Hepatocyte (in vitro differentiated cells): ENCODE results near the gene DNAAF3. TPM values are rescaled to one million over a fixed set of nuclear protein-coding genes. Genes with fewer than 3 reads are reported as not detected.

ENCODE experiments used
- DNase-seq: peaks from one replicate; pipeline ENCODE4 v3.0.0-alpha.2; 2016; ENCODE audit warnings: low spot score
- H2AFZ ChIP-seq: fragments of 200-600 bp; sonication (generic); 2 replicates; pipeline ENCODE4 v1.6.0; 2016; ENCODE audit warnings: antibody characterized with exemption, mild to moderate bottlenecking
- H3K27ac ChIP-seq: fragments of 200-600 bp; sonication (generic); 2 replicates; pipeline ENCODE4 v1.5.1; 2016; ENCODE audit warnings: mild to moderate bottlenecking
- H3K27me3 ChIP-seq: fragments of 200-600 bp; sonication (generic); 2 replicates; pipeline ENCODE4 v1.6.1; 2016
- H3K36me3 ChIP-seq: fragments of 200-600 bp; sonication (generic); replicated peaks from 2 replicates; pipeline ENCODE4 v1.5.1; 2016; ENCODE audit warnings: low read depth; ENCODE audit not compliant: insufficient read depth
- H3K4me1 ChIP-seq: fragments of 200-600 bp; sonication (generic); 2 replicates; pipeline ENCODE4 v1.5.1; 2016; ENCODE audit warnings: mild to moderate bottlenecking, moderate library complexity; ENCODE audit not compliant: insufficient read depth
- H3K4me2 ChIP-seq: fragments of 200-600 bp; sonication (generic); 2 replicates; pipeline ENCODE4 v1.6.0; 2016
- H3K4me3 ChIP-seq: fragments of 200-600 bp; sonication (generic); 2 replicates; pipeline ENCODE4 v1.5.1; 2016; ENCODE audit warnings: mild to moderate bottlenecking
- H3K79me2 ChIP-seq: fragments of 200-600 bp; sonication (generic); 2 replicates; pipeline ENCODE4 v1.6.0; 2017; ENCODE audit warnings: mild to moderate bottlenecking
- H3K9me2 ChIP-seq: fragments of 200-600 bp; sonication (generic); replicated peaks from 2 replicates; pipeline ENCODE4 v1.6.0; 2017; ENCODE audit warnings: mild to moderate bottlenecking; ENCODE audit not compliant: insufficient read depth
- H3K9me3 ChIP-seq: fragments of 200-600 bp; sonication (generic); 2 replicates; pipeline ENCODE4 v1.5.1; 2016; ENCODE audit warnings: low read depth, mild to moderate bottlenecking
- H4K20me1 ChIP-seq: fragments of 200-600 bp; sonication (generic); 2 replicates; pipeline ENCODE4 v1.6.0; 2016; ENCODE audit warnings: mild to moderate bottlenecking; ENCODE audit not compliant: insufficient read depth, poor library complexity, severe bottlenecking
- CTCF ChIP-seq: fragments of 200-600 bp; sonication (generic); IDR thresholded peaks from 2 replicates; pipeline ENCODE4 v1.5.1; 2016; ENCODE audit warnings: antibody characterized with exemption, mild to moderate bottlenecking; ENCODE audit not compliant: poor library complexity
- EZH2 ChIP-seq: fragments of 200-600 bp; sonication (generic); IDR thresholded peaks from 2 replicates; pipeline ENCODE4 v1.6.1; 2016; ENCODE audit warnings: antibody characterized with exemption, mild to moderate bottlenecking, borderline replicate concordance
- EZH2phosphoT487 ChIP-seq: fragments of 200-600 bp; sonication (generic); IDR thresholded peaks from one replicate; pipeline ENCODE4 v1.6.1; 2018; ENCODE audit warnings: antibody characterized with exemption, mild to moderate bottlenecking, low read depth, moderate library complexity; ENCODE audit not compliant: unreplicated experiment, severe bottlenecking
- WGBS: methylation state at CpG from one replicate; pipeline ENCODE4 v1.1.6; 2016; ENCODE audit warnings: low lambda C conversion rate; ENCODE audit errors: missing lambda C conversion rate; 5-methylcytosine and 5-hydroxymethylcytosine counted together
- microRNA-seq: library from miRNA; unstranded; fragments of <30 nt; microRNA quantifications from one replicate; pipeline ENCODE4, GENCODE V29; 2017
- polyA plus RNA-seq: library from polyadenylated mRNA; unstranded; fragments of >200 nt; fragmentation: Nextera tagmentation; extraction: Ambion mirVana; gene quantifications from 2 replicates; pipeline ENCODE4 v1.2.1, GENCODE V29; 2016
- small RNA-seq: library from RNA; depleted of rRNA; stranded (forward); fragments of <200 nt; gene quantifications from one replicate; pipeline ENCODE3, GENCODE V24; 2014
- total RNA-seq: library from RNA; depleted of rRNA; stranded (reverse); fragments of >200 nt; gene quantifications from 2 replicates; pipeline ENCODE4 v1.2.3, GENCODE V29; 2014

DNAAF3 gene
- total and polyA plus RNA-seq, 2 experiments from 2014 or later, result 0.17 to 4.9 TPM

GRCh38 chr19:55109527-55110291, 56.7 kb downstream of the DNAAF3 start:
- Histone ChIP-seq H3K9me2 (no peaks in the 10 kb centered on the region), H4K20me1 (peaks cover 27% of the 10 kb centered on the region), H3K4me3 (no peak overlapping the region), H3K27me3 (no peaks in the 10 kb centered on the region), H3K4me1 (peaks cover 16% of the 10 kb centered on the region), H3K79me2 (peaks cover 46% of the 10 kb centered on the region), H2AFZ (no peak overlapping the region), H3K27ac (no peak overlapping the region), H3K36me3 (no peaks in the 10 kb centered on the region), H3K9me3 (no peaks in the 10 kb centered on the region), H3K4me2 (no peak overlapping the region)
- 95% methylated on average over 20 of the region's 20 CpGs for WGBS
- TF ChIP-seq EZH2phosphoT487 (no peak), EZH2 (no peak), CTCF (no peak)
- no peak for DNase-seq

Small RNAs within 50 kb of the gene (microRNA-seq; reads per million reads assigned to microRNA genes)
- gene MIR7975, result not detected

Small RNAs within 50 kb of the gene (small RNA-seq; reads per million reads assigned to genes)
- gene MIR7975 (not detected), gene RF01210 (not detected)

Other genes with a start within 250 kb of the DNAAF3 start
- not detected in 2 replicates for gene NLRP7, start 219.1 kb downstream of the DNAAF3 start, total RNA-seq
- not detected in 2 replicates for gene NLRP7, start 219.1 kb downstream of the DNAAF3 start, polyA plus RNA-seq
- gene NLRP2, start 200.2 kb downstream of the DNAAF3 start, total RNA-seq, result 37.1 and 40.2 TPM in 2 replicates
- 16.5 and 22.1 TPM in 2 replicates for gene NLRP2, start 200.2 kb downstream of the DNAAF3 start, polyA plus RNA-seq
- gene GP6, start 128.3 kb downstream of the DNAAF3 start, total RNA-seq, result 0.07 TPM in 1 of 2 replicates, not detected in the other
- gene GP6, start 128.3 kb downstream of the DNAAF3 start, polyA plus RNA-seq, result 0.24 and 0.93 TPM in 2 replicates
- gene RDH13, start 103.5 kb downstream of the DNAAF3 start, total RNA-seq, result 14.5 and 17.3 TPM in 2 replicates
- 17.7 and 21.9 TPM in 2 replicates for gene RDH13, start 103.5 kb downstream of the DNAAF3 start, polyA plus RNA-seq
- 20.5 and 25.7 TPM in 2 replicates for gene EPS8L1, start 90.7 kb downstream of the DNAAF3 start, total RNA-seq
- gene EPS8L1, start 90.7 kb downstream of the DNAAF3 start, polyA plus RNA-seq, result 33.8 and 49.6 TPM in 2 replicates
- gene PPP1R12C, start 49.0 kb downstream of the DNAAF3 start, total RNA-seq, result 69.7 and 71.8 TPM in 2 replicates
- 74.5 and 83.6 TPM in 2 replicates for gene PPP1R12C, start 49.0 kb downstream of the DNAAF3 start, polyA plus RNA-seq
- 9.6 and 11.5 TPM in 2 replicates for gene TNNT1, start 17.4 kb downstream of the DNAAF3 start, total RNA-seq
- 32.1 and 86.4 TPM in 2 replicates for gene TNNT1, start 17.4 kb downstream of the DNAAF3 start, polyA plus RNA-seq
- gene TNNI3, start 8.9 kb downstream of the DNAAF3 start, total RNA-seq, result 1.4 and 2.9 TPM in 2 replicates
- 1.4 and 1.6 TPM in 2 replicates for gene TNNI3, start 8.9 kb downstream of the DNAAF3 start, polyA plus RNA-seq
- 0.60 and 1.4 TPM in 2 replicates for gene SYT5, start 13.7 kb upstream of the DNAAF3 start, total RNA-seq
- 0.86 and 0.98 TPM in 2 replicates for gene SYT5, start 13.7 kb upstream of the DNAAF3 start, polyA plus RNA-seq
- gene PTPRH, start 42.9 kb upstream of the DNAAF3 start, total RNA-seq, result 30.9 and 31.5 TPM in 2 replicates
- gene PTPRH, start 42.9 kb upstream of the DNAAF3 start, polyA plus RNA-seq, result 7.2 and 7.3 TPM in 2 replicates
- 18.6 and 21.1 TPM in 2 replicates for gene TMEM86B, start 62.1 kb upstream of the DNAAF3 start, total RNA-seq
- 48.6 and 62.3 TPM in 2 replicates for gene TMEM86B, start 62.1 kb upstream of the DNAAF3 start, polyA plus RNA-seq
- gene PPP6R1, start 92.4 kb upstream of the DNAAF3 start, total RNA-seq, result 37.1 and 39.5 TPM in 2 replicates
- gene PPP6R1, start 92.4 kb upstream of the DNAAF3 start, polyA plus RNA-seq, result 76.0 and 79.3 TPM in 2 replicates
- 31.5 and 33.9 TPM in 2 replicates for gene HSPBP1, start 113.5 kb upstream of the DNAAF3 start, total RNA-seq
- 52.2 and 54.5 TPM in 2 replicates for gene HSPBP1, start 113.5 kb upstream of the DNAAF3 start, polyA plus RNA-seq
- gene BRSK1, start 117.4 kb upstream of the DNAAF3 start, total RNA-seq, result 3.3 and 13.2 TPM in 2 replicates
- gene BRSK1, start 117.4 kb upstream of the DNAAF3 start, polyA plus RNA-seq, result 2.4 and 2.7 TPM in 2 replicates
- gene TMEM150B, start 158.7 kb upstream of the DNAAF3 start, total RNA-seq, result 10.6 and 25.4 TPM in 2 replicates
- 8.1 and 9.2 TPM in 2 replicates for gene TMEM150B, start 158.7 kb upstream of the DNAAF3 start, polyA plus RNA-seq
- gene KMT5C, start 173.3 kb upstream of the DNAAF3 start, total RNA-seq, result 13.6 and 22.8 TPM in 2 replicates
- gene KMT5C, start 173.3 kb upstream of the DNAAF3 start, polyA plus RNA-seq, result 23.6 and 38.0 TPM in 2 replicates
- 0.20 and 0.50 TPM in 2 replicates for gene COX6B2, start 188.1 kb upstream of the DNAAF3 start, total RNA-seq
- 4.5 and 7.8 TPM in 2 replicates for gene COX6B2, start 188.1 kb upstream of the DNAAF3 start, polyA plus RNA-seq
- gene GARIN5B, start 196.6 kb upstream of the DNAAF3 start, total RNA-seq, result not detected in 2 replicates
- 0.18 TPM in 1 of 2 replicates, not detected in the other for gene GARIN5B, start 196.6 kb upstream of the DNAAF3 start, polyA plus RNA-seq
- gene IL11, start 203.8 kb upstream of the DNAAF3 start, total RNA-seq, result 1.4 and 4.4 TPM in 2 replicates
- gene IL11, start 203.8 kb upstream of the DNAAF3 start, polyA plus RNA-seq, result 6.6 and 8.5 TPM in 2 replicates
- gene TMEM190, start 210.2 kb upstream of the DNAAF3 start, total RNA-seq, result not detected in 2 replicates
- 6.6 and 13.0 TPM in 2 replicates for gene TMEM190, start 210.2 kb upstream of the DNAAF3 start, polyA plus RNA-seq
- 1.8 and 9.1 TPM in 2 replicates for gene TMEM238, start 217.7 kb upstream of the DNAAF3 start, total RNA-seq
- gene TMEM238, start 217.7 kb upstream of the DNAAF3 start, polyA plus RNA-seq, result 29.6 and 39.2 TPM in 2 replicates
- 604 and 984 TPM in 2 replicates for gene RPL28, start 219.3 kb upstream of the DNAAF3 start, total RNA-seq
- 410 and 437 TPM in 2 replicates for gene RPL28, start 219.3 kb upstream of the DNAAF3 start, polyA plus RNA-seq
- gene UBE2S, start 241.2 kb upstream of the DNAAF3 start, total RNA-seq, result 18.5 and 20.4 TPM in 2 replicates
- 105 and 116 TPM in 2 replicates for gene UBE2S, start 241.2 kb upstream of the DNAAF3 start, polyA plus RNA-seq